Stomach (tissue), 9 donors: ENCODE results near the gene SELENOP. TPM values are rescaled to one million over a fixed set of nuclear protein-coding genes. Genes with fewer than 3 reads are reported as not detected.

Experiments
- DNase-seq, 2 donors: peaks; one replicate each; pipeline versions ENCODE4 v3.0.0 to v3.0.0-alpha.2; 2013 to 2019
- H3K27ac ChIP-seq, 5 donors: fragments of 200-600 bp in 4 of 5; sonication (generic) in 4 of 5; one replicate each; pipeline ENCODE4 v1.5.1; 2013 to 2019; ENCODE audit warnings: mild to moderate bottlenecking in 1 of 5, moderate library complexity in 1 of 5
- H3K27me3 ChIP-seq, 3 donors: fragments of 200-600 bp; sonication (generic); one replicate each; pipeline ENCODE4 v1.5.1; 2017 to 2019; ENCODE audit warnings: mixed run types in 1 of 3
- H3K36me3 ChIP-seq, 4 donors: fragments of 200-600 bp; sonication (generic); 1 replicate in 3 of 4; 2 replicates in 1 of 4; pipeline ENCODE4 v1.5.1; 2016 to 2019
- H3K4me1 ChIP-seq, 4 donors: fragments of 200-600 bp; sonication (generic); one replicate each; pipeline ENCODE4 v1.5.1; 2016 to 2019
- H3K4me3 ChIP-seq, 4 donors: fragments of 200-600 bp; sonication (generic) in 3 of 4; one replicate each; pipeline ENCODE4 v1.5.1; 2016 to 2019; ENCODE audit warnings: mild to moderate bottlenecking in 1 of 4
- H3K9me3 ChIP-seq, 4 donors: fragments of 200-600 bp; sonication (generic); one replicate each; pipeline ENCODE4 v1.5.1; 2016 to 2019
- EP300 ChIP-seq: sonication (generic); formaldehyde crosslinking; IDR thresholded peaks from one replicate; pipeline ENCODE4 v1.6.1; 2017; ENCODE audit warnings: antibody characterized with exemption
- POLR2A ChIP-seq, 4 donors: fragments of 450-650 bp; IDR thresholded peaks; one replicate each; pipeline ENCODE4 v1.6.1; 2016; ENCODE audit warnings: antibody characterized with exemption in 4 of 4, control low read depth in 2 of 4, mild to moderate bottlenecking in 1 of 4, moderate library complexity in 1 of 4
- POLR2AphosphoS5 ChIP-seq, 3 donors: sonication (generic); formaldehyde crosslinking; IDR thresholded peaks; one replicate each; pipeline ENCODE4 v1.6.1; 2016; ENCODE audit warnings: antibody characterized with exemption in 3 of 3
- WGBS, 5 donors: extraction: QIAGEN DNeasy Blood & Tissue Kit in 3 of 5; methylation state at CpG; one replicate each; pipeline versions ENCODE4 v1.1.5 to v1.1.7; 2013 to 2018; 5-methylcytosine and 5-hydroxymethylcytosine counted together
- intact Hi-C: fragments of 100-400 bp; cut with DNase I; formaldehyde crosslinking; loops from one replicate; pipeline ENCODE4 v1.15.1; 2023; ENCODE audit warnings: low total_unique reads
- polyA plus RNA-seq, 3 donors: library from polyadenylated mRNA; stranded (reverse); fragments of 200-250 nt; gene quantifications; one replicate each; pipeline ENCODE4 v1.2.3, GENCODE V29; 2013
- total RNA-seq, 5 donors: library from RNA; depleted of rRNA; stranded (reverse); fragments of >200 nt; gene quantifications; one replicate each; pipeline versions ENCODE4 v1.1.0 to v1.2.3, GENCODE V29; 2014 to 2016
- TF ChIP-seq, protein P1 (sequence below), 7 experiments: fragments of 450-650 bp in 4 of 7; fragments of 200-600 bp in 3 of 7; sonication (generic) in 3 of 7; IDR thresholded peaks; one replicate each; pipeline ENCODE4 v1.5.1; 2016 to 2019; ENCODE audit warnings: antibody characterized with exemption in 7 of 7, control low read depth in 2 of 7, mild to moderate bottlenecking in 1 of 7
- donor health status: healthy with polysubstance abuse.
- donor health status: Bipolar disorder and iron deficiency.
- donor health status: healthy.

The SELENOP gene
- total and polyA plus RNA-seq, 8 donors: 83.5 to 484 (median 261) TPM

- Histone ChIP-seq H3K36me3 (peaks cover 10 to 48% (median 47%) of the 10 kb centered on the region in 4 donors), H3K27me3 (no peaks in the 10 kb centered on the region), H3K4me3 (no peak overlapping the region), H3K4me1 (no peaks in the 10 kb centered on the region), H3K27ac (no peak overlapping the region), H3K9me3 (no peaks in the 10 kb centered on the region)
- TF ChIP-seq, protein P1, sequence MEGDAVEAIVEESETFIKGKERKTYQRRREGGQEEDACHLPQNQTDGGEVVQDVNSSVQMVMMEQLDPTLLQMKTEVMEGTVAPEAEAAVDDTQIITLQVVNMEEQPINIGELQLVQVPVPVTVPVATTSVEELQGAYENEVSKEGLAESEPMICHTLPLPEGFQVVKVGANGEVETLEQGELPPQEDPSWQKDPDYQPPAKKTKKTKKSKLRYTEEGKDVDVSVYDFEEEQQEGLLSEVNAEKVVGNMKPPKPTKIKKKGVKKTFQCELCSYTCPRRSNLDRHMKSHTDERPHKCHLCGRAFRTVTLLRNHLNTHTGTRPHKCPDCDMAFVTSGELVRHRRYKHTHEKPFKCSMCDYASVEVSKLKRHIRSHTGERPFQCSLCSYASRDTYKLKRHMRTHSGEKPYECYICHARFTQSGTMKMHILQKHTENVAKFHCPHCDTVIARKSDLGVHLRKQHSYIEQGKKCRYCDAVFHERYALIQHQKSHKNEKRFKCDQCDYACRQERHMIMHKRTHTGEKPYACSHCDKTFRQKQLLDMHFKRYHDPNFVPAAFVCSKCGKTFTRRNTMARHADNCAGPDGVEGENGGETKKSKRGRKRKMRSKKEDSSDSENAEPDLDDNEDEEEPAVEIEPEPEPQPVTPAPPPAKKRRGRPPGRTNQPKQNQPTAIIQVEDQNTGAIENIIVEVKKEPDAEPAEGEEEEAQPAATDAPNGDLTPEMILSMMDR (IDR thresholded peaks at IDR 0.05): no peak
- no peak for TF ChIP-seq POLR2A (IDR thresholded peaks at IDR 0.05)
- no peak for TF ChIP-seq POLR2AphosphoS5 (IDR thresholded peaks at IDR 0.05)
- TF ChIP-seq EP300: no peak
- intact Hi-C loops: no loop called here
- DNase-seq: no peak
These were observed 12.5 kb downstream of the SELENOP start for GRCh38 chr5:42799241-42799608.

DNA sequence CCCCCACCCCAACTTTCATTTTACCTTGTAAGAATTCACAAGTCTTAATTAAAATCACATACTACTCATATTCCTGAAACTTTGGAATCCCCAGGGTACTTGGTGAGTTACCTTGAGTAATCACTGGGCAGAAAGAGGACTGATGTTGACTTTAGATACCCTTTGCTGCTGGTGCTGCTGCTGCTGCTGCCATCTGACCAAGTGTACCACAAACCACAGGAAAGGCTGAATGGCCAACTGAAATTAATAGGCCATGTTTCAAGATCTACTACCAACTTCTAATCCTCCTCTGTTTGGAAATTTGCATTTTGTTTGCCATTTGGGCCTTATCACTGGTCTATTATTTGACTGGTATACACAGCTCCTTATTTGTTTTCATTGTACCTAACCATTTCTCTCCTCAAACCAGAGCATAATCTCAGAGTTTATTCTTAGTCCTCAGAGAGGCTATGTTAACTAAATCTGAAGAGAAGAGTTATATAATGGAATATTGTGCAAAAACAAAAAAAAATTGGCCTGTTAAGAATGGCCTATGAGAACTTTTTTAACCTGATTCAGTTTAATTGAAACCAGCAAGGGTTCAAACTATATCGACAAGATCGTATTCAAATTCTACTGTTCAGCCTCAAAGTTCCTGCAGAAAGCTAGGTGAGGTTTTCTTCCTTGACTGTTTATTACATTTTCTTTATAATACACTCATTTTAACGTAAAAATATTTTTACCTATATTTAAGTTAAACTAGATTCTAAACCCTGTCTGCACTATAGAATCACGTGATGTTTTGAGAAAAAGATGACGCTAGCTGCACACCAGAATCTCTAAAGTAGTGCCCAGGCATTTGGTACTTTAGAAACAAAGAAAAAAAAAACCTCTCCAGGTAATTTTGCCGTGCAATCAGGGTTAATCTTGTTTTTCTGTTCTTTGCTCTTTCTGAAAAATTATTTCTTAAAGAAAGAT, 13.1 kb downstream of the SELENOP start:
- 84 to 90% (median 85%) methylated on average over 6 of the region's 6 CpGs for WGBS, 5 donors
- Histone ChIP-seq H3K27ac (no peak overlapping the region), H3K4me3 (no peak overlapping the region), H3K9me3 (no peaks in the 10 kb centered on the region), H3K36me3 (peaks cover 10 to 41% (median 40%) of the 10 kb centered on the region in 4 donors), H3K4me1 (no peaks in the 10 kb centered on the region), H3K27me3 (no peaks in the 10 kb centered on the region)
- TF ChIP-seq EP300: no peak
- TF ChIP-seq, protein P1 (IDR thresholded peaks at IDR 0.05): no peak
- TF ChIP-seq POLR2A (IDR thresholded peaks at IDR 0.05): no peak
- TF ChIP-seq POLR2AphosphoS5 (IDR thresholded peaks at IDR 0.05): no peak
- intact Hi-C loops: no loop called here
- peak in 1 of 2 donors; percentile 26 for DNase-seq

- no peaks in the 10 kb centered on the region for H3K36me3 ChIP-seq
- intact Hi-C loops: no loop called here
- TF ChIP-seq POLR2A (IDR thresholded peaks at IDR 0.05): no peak
- no peak for TF ChIP-seq POLR2AphosphoS5 (IDR thresholded peaks at IDR 0.05)
- peaks cover 0 to 20% (median 12%) of the 10 kb centered on the region in 4 donors for H3K9me3 ChIP-seq
- H3K4me3 ChIP-seq: no peak overlapping the region
- no peak for DNase-seq
- no peak overlapping the region for H3K27ac ChIP-seq
- H3K27me3 ChIP-seq: no peaks in the 10 kb centered on the region
- no peaks in the 10 kb centered on the region for H3K4me1 ChIP-seq
These were observed 20.5 kb downstream of the SELENOP start for GRCh38 chr5:42791151-42791550.

- peaks cover 0 to 29% (median 17%) of the 10 kb centered on the region in 4 donors for H3K9me3 ChIP-seq
- no peaks in the 10 kb centered on the region for H3K36me3 ChIP-seq
- H3K4me1 ChIP-seq: no peaks in the 10 kb centered on the region
- H3K4me3 ChIP-seq: no peak overlapping the region
- intact Hi-C loops: no loop called here
- DNase-seq: no peak
- TF ChIP-seq EP300 (no peak), POLR2AphosphoS5 (IDR thresholded peaks at IDR 0.05) (no peak), POLR2A (IDR thresholded peaks at IDR 0.05) (no peak)
- TF ChIP-seq, protein P1 (IDR thresholded peaks at IDR 0.05): no peak
- H3K27me3 ChIP-seq: no peaks in the 10 kb centered on the region
- 72 to 91% (median 78%) methylated on average over 1 of the region's 1 CpG for WGBS, 5 donors
- H3K27ac ChIP-seq: no peak overlapping the region
These were observed 23.8 kb downstream of the SELENOP start for GRCh38 chr5:42787845-42788244.

GRCh38 chr5:42787073-42787472, 24.6 kb downstream of the SELENOP start:
- TF ChIP-seq POLR2AphosphoS5 (IDR thresholded peaks at IDR 0.05) (no peak), POLR2A (IDR thresholded peaks at IDR 0.05) (no peak), EP300 (no peak)
- TF ChIP-seq, protein P1 (IDR thresholded peaks at IDR 0.05): no peak
- Histone ChIP-seq H3K27me3 (no peaks in the 10 kb centered on the region), H3K36me3 (no peaks in the 10 kb centered on the region), H3K4me3 (no peak overlapping the region), H3K9me3 (peaks cover 0 to 29% (median 17%) of the 10 kb centered on the region in 4 donors), H3K27ac (no peak overlapping the region), H3K4me1 (no peaks in the 10 kb centered on the region)
- no peak for DNase-seq
- intact Hi-C loops: no loop called here
